ENCODE data around the gene SLC11A1.

Gene SLC11A1

GRCh38 chr2:218342837-218343236, 39.2 kb upstream of the SLC11A1 start:
- CTCF ChIA-PET, result interaction anchor here (0.7 to 3.8 kb wide), 5 partner anchors 10 to 44 kb away, joined by 3 to 33 read pairs (median 4); partner anchors contain the start of gene CATIP
- no peak for DNase-seq (ENCODE audit: low read depth, low spot score)
- TF ChIP-seq CTCF (IDR thresholded peaks at IDR 0.05; ENCODE audit: insufficient read depth, low read length, missing control alignments), result no peak
- H3K4me3 ChIP-seq (ENCODE audit: low read depth, low read length), result no peak overlapping the region
- POLR2A ChIA-PET, result no interaction called here

- POLR2A ChIA-PET, result no interaction called here
- no peak for TF ChIP-seq CTCF (IDR thresholded peaks at IDR 0.05; ENCODE audit: insufficient read depth, low read length, missing control alignments)
These were observed 38.5 kb upstream of the SLC11A1 start for GRCh38 chr2:218343591-218343990.

GRCh38 chr2:218344090-218344754, 37.9 kb upstream of the SLC11A1 start:
- CTCF ChIA-PET, result interaction anchor here (0.6 to 3.8 kb wide), 6 partner anchors 8 to 42 kb away, joined by 3 to 33 read pairs (median 4); partner anchors contain the start of gene CATIP
- TF ChIP-seq CTCF (IDR thresholded peaks at IDR 0.05; ENCODE audit: insufficient read depth, low read length, missing control alignments), result no peak
- H3K4me3 ChIP-seq (ENCODE audit: low read depth, low read length), result no peak overlapping the region
- POLR2A ChIA-PET, result no interaction called here
- no peak for DNase-seq (ENCODE audit: low read depth, low spot score)

More at GRCh38 chr2:218343591-218343990, 38.5 kb upstream of the SLC11A1 start:
- H3K4me3 ChIP-seq (ENCODE audit: low read depth, low read length), result no peak overlapping the region
- peak; percentile 29 for DNase-seq (ENCODE audit: low read depth, low spot score)
- CTCF ChIA-PET, result interaction anchor here (0.7 to 3.8 kb wide), 7 partner anchors 9 to 45 kb away, joined by 3 to 33 read pairs (median 4); partner anchors contain the start of gene CATIP

- no peak for TF ChIP-seq CTCF (IDR thresholded peaks at IDR 0.05; ENCODE audit: insufficient read depth, low read length, missing control alignments)
- DNase-seq (ENCODE audit: low read depth, low spot score), result no peak
- ChIA-PET POLR2A (no interaction called here), CTCF (interaction anchor here (0.6 to 3.8 kb wide), 6 partner anchors 11 to 43 kb away, joined by 3 to 33 read pairs (median 4); partner anchors contain the start of gene CATIP)
- H3K4me3 ChIP-seq (ENCODE audit: low read depth, low read length), result no peak overlapping the region
These were observed 37.2 kb upstream of the SLC11A1 start for GRCh38 chr2:218344755-218345417.

- CTCF ChIA-PET, result interaction anchor here (1.0 to 3.8 kb wide), 3 partner anchors 10 to 44 kb away, joined by 3 to 33 read pairs (median 5); partner anchors contain the start of gene CATIP
- no peak for TF ChIP-seq CTCF (IDR thresholded peaks at IDR 0.05; ENCODE audit: insufficient read depth, low read length, missing control alignments)
- DNase-seq (ENCODE audit: low read depth, low spot score), result no peak
- H3K4me3 ChIP-seq (ENCODE audit: low read depth, low read length), result no peak overlapping the region
- POLR2A ChIA-PET, result no interaction called here
These were observed 36.4 kb upstream of the SLC11A1 start for GRCh38 chr2:218345491-218346236.

All from AG04449 (cell line).